Colonic mucosa (tissue), 4 donors: ENCODE data around the gene FBLN5. TPM values are rescaled to one million over a fixed set of nuclear protein-coding genes. Genes with fewer than 3 reads are reported as not detected.

Experiments
- DNase-seq: peaks from one replicate; pipeline ENCODE4 v3.0.0-alpha.2; 2020
- H3K27ac ChIP-seq: fragments of 200-600 bp; one replicate; pipeline ENCODE4 v1.8.0; 2021
- H3K27me3 ChIP-seq: fragments of 200-600 bp; one replicate; pipeline ENCODE4 v1.8.0; 2021
- H3K36me3 ChIP-seq: fragments of 200-600 bp; one replicate; pipeline ENCODE4 v1.8.0; 2021
- H3K4me1 ChIP-seq: fragments of 200-600 bp; one replicate; pipeline ENCODE4 v1.8.0; 2021; ENCODE audit warnings: mild to moderate bottlenecking
- H3K4me3 ChIP-seq: fragments of 200-600 bp; one replicate; pipeline ENCODE4 v1.8.0; 2021
- H3K9ac ChIP-seq, 2 donors: one replicate each; pipeline ENCODE4 v1.7.0; 2013; ENCODE audit warnings: control low read depth in 2 of 2, low read depth in 2 of 2, low read length in 2 of 2
- H3K9me3 ChIP-seq: fragments of 200-600 bp; one replicate; pipeline ENCODE4 v1.8.0; 2021
- intact Hi-C: fragments of 100-400 bp; cut with DNase I; formaldehyde crosslinking; loops from one replicate; pipeline ENCODE4 v1.14.1; 2022
- total RNA-seq, 2 donors: library from RNA; stranded (reverse); fragmentation: NEBNext Ultra II Directional in 1 of 2; extraction: Animal tissue kit (Norgen Biotek cat#: 25700) in 1 of 2; gene quantifications; one replicate each; pipeline ENCODE4 v1.2.1, GENCODE V29; 2021
- TF ChIP-seq, protein P1 (sequence below): fragments of 200-600 bp; IDR thresholded peaks from one replicate; pipeline ENCODE4 v1.8.0; 2022; ENCODE audit warnings: antibody characterized with exemption, mild to moderate bottlenecking
- donor health status: healthy.
- donor health status: DM: no; HTN: no; CAD: no.
- donor health status: DM: no; HTN: no; CAD: no.

The FBLN5 gene
- total RNA-seq, 2 donors from 2014 or later, result 4.2 to 14.5 TPM

DNA sequence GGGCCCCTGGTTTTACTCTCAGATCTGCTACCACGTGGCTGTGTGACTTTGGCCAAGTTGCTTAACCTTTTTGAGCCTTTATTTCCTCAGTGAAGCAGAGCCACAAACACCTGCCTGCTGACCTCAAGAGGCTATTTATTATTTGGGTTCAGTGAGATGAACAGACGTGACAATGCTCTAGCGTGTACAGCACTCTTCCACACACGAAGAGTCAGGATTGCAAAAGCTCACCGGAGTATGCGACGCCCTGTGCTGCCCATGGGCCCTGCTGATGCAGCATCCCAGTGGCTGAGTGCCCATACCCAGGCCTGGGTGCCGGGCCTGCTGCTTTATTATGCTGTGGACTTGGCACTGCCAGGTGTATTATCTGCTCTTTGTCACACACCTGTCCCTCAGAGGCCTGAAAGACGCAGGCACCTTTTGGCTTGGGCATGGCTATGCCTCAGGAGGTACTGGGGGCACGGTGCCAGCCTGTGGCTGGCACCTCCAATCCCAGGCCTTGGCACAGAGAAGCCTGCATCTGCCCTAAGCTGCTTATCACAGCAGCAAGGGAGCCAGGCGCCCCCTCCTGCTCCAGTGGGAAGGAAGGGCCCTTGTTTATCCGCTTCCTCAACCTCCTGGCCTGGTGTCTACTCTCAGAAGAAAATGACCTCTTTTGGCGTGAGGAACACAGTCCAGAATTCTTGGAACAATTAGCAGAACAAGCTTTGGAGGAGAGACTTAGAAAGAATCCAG lies 57.9 kb downstream of the FBLN5 start:
- Histone ChIP-seq H3K4me3 (no peak overlapping the region), H3K27ac (no peak overlapping the region), H3K9ac (no peak overlapping the region), H3K36me3 (no peaks in the 10 kb centered on the region), H3K4me1 (no peaks in the 10 kb centered on the region), H3K9me3 (no peaks in the 10 kb centered on the region), H3K27me3 (no peaks in the 10 kb centered on the region)
- TF ChIP-seq, protein P1, sequence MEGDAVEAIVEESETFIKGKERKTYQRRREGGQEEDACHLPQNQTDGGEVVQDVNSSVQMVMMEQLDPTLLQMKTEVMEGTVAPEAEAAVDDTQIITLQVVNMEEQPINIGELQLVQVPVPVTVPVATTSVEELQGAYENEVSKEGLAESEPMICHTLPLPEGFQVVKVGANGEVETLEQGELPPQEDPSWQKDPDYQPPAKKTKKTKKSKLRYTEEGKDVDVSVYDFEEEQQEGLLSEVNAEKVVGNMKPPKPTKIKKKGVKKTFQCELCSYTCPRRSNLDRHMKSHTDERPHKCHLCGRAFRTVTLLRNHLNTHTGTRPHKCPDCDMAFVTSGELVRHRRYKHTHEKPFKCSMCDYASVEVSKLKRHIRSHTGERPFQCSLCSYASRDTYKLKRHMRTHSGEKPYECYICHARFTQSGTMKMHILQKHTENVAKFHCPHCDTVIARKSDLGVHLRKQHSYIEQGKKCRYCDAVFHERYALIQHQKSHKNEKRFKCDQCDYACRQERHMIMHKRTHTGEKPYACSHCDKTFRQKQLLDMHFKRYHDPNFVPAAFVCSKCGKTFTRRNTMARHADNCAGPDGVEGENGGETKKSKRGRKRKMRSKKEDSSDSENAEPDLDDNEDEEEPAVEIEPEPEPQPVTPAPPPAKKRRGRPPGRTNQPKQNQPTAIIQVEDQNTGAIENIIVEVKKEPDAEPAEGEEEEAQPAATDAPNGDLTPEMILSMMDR, result no peak
- DNase-seq, result no peak
- intact Hi-C loops, result no loop called here

DNA sequence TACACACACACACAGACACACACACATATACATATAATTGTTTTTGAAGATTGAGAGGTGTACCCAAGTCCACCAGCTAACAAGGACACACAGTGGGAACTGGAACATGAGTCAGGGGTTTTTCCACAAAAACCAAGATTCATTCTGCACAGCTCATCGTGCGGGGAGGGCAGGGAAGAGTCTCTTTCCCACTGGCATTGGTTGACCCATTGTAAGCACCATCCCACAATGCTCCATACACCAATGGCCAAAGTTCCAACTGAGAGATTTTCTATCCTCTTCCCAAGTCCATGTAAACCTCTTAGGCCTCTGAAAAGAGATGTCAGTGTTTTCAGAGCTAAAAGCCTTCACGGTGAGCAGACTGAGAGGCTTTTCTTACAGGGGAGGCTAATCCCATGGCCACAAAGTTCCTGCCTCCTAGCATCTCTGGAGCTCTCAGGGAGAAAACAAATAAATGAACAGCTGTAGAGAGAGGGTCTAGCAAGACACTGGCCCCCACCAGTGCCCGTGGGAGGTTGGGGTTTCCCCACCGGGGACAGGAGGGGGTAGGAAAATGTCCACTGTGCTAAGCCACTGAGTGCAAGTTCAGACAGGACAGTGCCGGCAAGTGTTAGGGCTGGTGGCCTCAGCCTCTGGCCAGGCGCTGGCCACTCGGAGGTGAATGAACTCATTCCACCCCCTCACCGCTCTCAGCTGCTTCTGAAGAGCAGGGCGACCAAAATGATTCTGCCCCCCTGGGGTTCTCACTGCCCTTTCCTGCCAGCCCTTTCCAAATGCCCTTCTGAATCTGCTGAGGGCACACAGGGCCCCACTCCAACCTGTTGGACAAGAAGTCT lies 58.6 kb downstream of the FBLN5 start:
- H3K36me3 ChIP-seq, result no peaks in the 10 kb centered on the region
- no peaks in the 10 kb centered on the region for H3K27me3 ChIP-seq
- intact Hi-C loops, result no loop called here
- H3K4me3 ChIP-seq, result no peak overlapping the region
- H3K9me3 ChIP-seq, result no peaks in the 10 kb centered on the region
- H3K27ac ChIP-seq, result no peak overlapping the region
- no peaks in the 10 kb centered on the region for H3K4me1 ChIP-seq
- no peak for DNase-seq
- TF ChIP-seq, protein P1, result no peak
- H3K9ac ChIP-seq, result no peak overlapping the region

DNA sequence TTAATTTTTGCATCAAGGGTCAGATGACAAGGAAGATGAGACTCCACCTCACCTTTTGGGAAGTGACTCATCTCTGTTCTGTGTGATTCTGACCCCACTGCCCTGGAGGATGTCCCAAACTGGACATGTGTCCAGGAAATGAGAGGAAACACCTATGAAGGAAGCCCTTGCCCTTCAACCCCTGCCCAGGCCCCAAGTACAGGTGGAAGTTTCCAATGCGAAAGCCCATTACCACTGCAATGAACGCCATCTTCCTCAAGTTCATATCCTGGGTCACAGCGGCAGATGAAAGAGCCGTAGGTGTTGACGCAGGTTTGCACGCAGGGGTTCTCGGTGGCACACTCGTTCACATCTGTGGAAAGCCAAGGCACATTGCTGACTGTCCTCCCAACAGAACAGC lies 60.5 kb downstream of the FBLN5 start:
- Histone ChIP-seq H3K9ac (no peak overlapping the region), H3K36me3 (no peaks in the 10 kb centered on the region), H3K4me1 (no peaks in the 10 kb centered on the region), H3K27ac (no peak overlapping the region), H3K4me3 (no peak overlapping the region), H3K9me3 (no peaks in the 10 kb centered on the region), H3K27me3 (no peaks in the 10 kb centered on the region)
- TF ChIP-seq, protein P1, result no peak
- no peak for DNase-seq
- intact Hi-C loops, result no loop called here

DNA sequence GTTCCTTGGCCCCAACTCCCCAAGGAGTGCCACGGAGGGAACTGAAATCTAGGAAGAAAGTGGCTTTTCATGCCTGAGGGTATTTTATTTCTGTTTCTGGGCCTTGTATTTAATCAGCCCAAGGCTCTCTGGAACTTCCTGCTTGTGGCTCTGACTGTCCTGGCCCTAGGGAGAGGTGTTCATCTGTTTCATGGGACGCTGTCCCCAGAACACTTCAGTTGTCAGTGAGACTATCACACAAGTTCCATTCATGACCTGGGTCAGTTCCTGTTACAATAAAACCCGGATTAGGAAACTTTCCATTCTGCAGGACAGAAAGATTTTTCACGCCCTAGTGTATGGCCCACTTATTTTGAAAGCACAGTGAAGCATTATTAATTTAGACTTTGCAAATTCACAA lies 61.7 kb downstream of the FBLN5 start:
- Histone ChIP-seq H3K27me3 (no peaks in the 10 kb centered on the region), H3K36me3 (no peaks in the 10 kb centered on the region), H3K4me1 (no peaks in the 10 kb centered on the region), H3K9ac (no peak overlapping the region), H3K27ac (no peak overlapping the region), H3K4me3 (no peak overlapping the region), H3K9me3 (no peaks in the 10 kb centered on the region)
- intact Hi-C loops, result no loop called here
- TF ChIP-seq, protein P1, result no peak
- DNase-seq, result no peak

DNA sequence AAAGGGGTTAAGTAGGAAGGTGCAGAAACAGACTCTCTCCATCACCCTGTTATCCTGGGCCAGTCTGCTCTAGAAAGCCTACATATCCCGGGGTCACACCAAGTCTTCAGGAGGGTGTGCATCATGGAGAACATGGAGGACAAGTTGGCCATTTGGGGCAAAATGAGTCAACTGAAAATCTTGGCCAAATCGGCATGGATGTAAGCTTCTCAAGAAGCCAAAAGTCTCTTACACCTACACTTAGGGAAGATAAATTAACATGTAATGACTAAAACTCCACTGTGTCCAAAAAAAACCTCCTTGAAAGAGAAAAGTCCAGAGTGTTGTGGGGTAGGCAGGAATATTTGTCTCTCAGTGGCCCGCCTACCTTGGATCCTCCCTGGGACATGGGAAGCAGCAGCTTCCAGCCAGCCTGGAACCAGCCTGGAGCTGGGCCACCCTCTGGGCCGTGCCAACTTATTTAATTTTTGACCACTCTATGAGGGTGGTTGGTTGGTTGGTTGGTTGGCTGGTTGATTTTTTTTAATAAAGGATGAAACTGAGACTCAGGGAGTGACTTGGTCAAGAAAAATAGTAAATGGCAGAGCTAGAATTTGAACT lies 62.3 kb downstream of the FBLN5 start:
- TF ChIP-seq, protein P1, result no peak
- no peak for DNase-seq
- intact Hi-C loops, result no loop called here

More for the DNA sequence above, 62.3 kb downstream of the FBLN5 start:
- Histone ChIP-seq H3K9me3 (no peaks in the 10 kb centered on the region), H3K4me1 (no peaks in the 10 kb centered on the region), H3K36me3 (no peaks in the 10 kb centered on the region), H3K4me3 (no peak overlapping the region), H3K27ac (no peak overlapping the region), H3K27me3 (no peaks in the 10 kb centered on the region), H3K9ac (no peak overlapping the region)
